Measurements from ENCODE around the gene GAPDHS. TPM values are rescaled to one million over a fixed set of nuclear protein-coding genes. Genes with fewer than 3 reads are reported as not detected.

Gene GAPDHS
- polyA plus RNA-seq, 1 of the 3 experiments (the other 2 are of a cell fraction) = not detected

DNA sequence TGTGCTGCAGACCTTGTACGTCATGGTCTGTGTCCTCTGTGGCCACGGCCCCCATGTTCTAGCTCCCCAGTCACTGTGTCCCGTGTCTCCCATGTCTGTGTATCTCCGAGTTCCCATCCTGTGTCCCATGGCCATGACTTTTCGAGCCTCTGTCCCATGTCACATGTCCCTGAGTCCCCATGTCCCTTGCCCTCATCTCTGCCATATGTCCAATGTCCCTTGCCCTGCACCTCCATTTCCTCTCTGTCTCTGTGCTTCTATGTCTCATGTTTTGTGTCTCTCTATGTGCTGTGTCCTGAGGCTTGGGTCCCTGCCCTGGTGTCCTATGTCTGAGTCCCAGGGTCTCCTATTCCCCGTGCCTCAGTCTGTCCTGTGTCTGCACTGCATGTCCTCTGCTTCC, 28.2 kb downstream of the GAPDHS start:
- no peaks in the 10 kb centered on the region for H3F3A ChIP-seq (replicated peaks; ENCODE audit: insufficient read depth)
- CTCF ChIA-PET = interaction anchor here (1.1 to 2.8 kb wide), 2 partner anchors 13 to 51 kb away, joined by 3 to 16 read pairs; no protein-coding TSS in a partner anchor
- H3K9me2 ChIP-seq = no peaks in the 10 kb centered on the region
- H3K4me2 ChIP-seq = no peak overlapping the region
- no peaks in the 10 kb centered on the region for H3K36me3 ChIP-seq (replicated peaks in 1 of 2; ENCODE audit: control insufficient read depth in 1 of 2, insufficient read depth in 2 of 2, low read length in 1 of 2)
- H3K9me3 ChIP-seq = no peaks in the 10 kb centered on the region
- no peak overlapping the region for H2AFZ ChIP-seq (ENCODE audit: low read depth)
- no peak for DNase-seq
- peaks cover 0 to 11% of the 10 kb centered on the region in 2 experiments; a peak in 1 of 4 replicates for H3K4me1 ChIP-seq (ENCODE audit: control insufficient read depth in 1 of 2, insufficient read depth in 2 of 2, low read depth in 1 of 2, low read length in 1 of 2)
- no peaks in the 10 kb centered on the region for H3K79me2 ChIP-seq (ENCODE audit: insufficient read depth)
- TF ChIP-seq RAD21 (IDR thresholded peaks at IDR 0.05; ENCODE audit: low read length) (no peak), MEF2A (IDR thresholded peaks at IDR 0.05; ENCODE audit: borderline replicate concordance, low read depth) (no peak), YY1 (IDR thresholded peaks at IDR 0.05; ENCODE audit: low read depth) (no peak), ELF1 (IDR thresholded peaks at IDR 0.05) (no peak), FOXJ3 (CRISPR knock-in tag; IDR thresholded peaks at IDR 0.05) (no peak), PBX3 (IDR thresholded peaks at IDR 0.05) (no peak), POLR2AphosphoS5 (IDR thresholded peaks at IDR 0.05; ENCODE audit: low read depth, low read length) (no peak), SIN3A (IDR thresholded peaks at IDR 0.05; ENCODE audit: borderline replicate concordance, low read depth, low read length) (no peak), NFIC (IDR thresholded peaks at IDR 0.05; ENCODE audit: borderline replicate concordance) (no peak), REST (IDR thresholded peaks at IDR 0.05; ENCODE audit: low read depth, low read length) (no peak), GABPA (IDR thresholded peaks at IDR 0.05; ENCODE audit: low read depth) (no peak), TEAD4 (IDR thresholded peaks at IDR 0.05; ENCODE audit: borderline replicate concordance, insufficient read depth) (no peak), GATA2 (CRISPR knock-in tag; IDR thresholded peaks at IDR 0.05) (no peak), CHD2 (IDR thresholded peaks at IDR 0.05; ENCODE audit: low read length, partially characterized antibody) (no peak), JUND (IDR thresholded peaks at IDR 0.05) (no peak)
- TF ChIP-seq, protein P1, sequence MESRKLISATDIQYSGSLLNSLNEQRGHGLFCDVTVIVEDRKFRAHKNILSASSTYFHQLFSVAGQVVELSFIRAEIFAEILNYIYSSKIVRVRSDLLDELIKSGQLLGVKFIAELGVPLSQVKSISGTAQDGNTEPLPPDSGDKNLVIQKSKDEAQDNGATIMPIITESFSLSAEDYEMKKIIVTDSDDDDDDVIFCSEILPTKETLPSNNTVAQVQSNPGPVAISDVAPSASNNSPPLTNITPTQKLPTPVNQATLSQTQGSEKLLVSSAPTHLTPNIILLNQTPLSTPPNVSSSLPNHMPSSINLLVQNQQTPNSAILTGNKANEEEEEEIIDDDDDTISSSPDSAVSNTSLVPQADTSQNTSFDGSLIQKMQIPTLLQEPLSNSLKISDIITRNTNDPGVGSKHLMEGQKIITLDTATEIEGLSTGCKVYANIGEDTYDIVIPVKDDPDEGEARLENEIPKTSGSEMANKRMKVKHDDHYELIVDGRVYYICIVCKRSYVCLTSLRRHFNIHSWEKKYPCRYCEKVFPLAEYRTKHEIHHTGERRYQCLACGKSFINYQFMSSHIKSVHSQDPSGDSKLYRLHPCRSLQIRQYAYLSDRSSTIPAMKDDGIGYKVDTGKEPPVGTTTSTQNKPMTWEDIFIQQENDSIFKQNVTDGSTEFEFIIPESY (IDR thresholded peaks at IDR 0.05; ENCODE audit: borderline replicate concordance, low read depth) = no peak
- TF ChIP-seq, protein P2, sequence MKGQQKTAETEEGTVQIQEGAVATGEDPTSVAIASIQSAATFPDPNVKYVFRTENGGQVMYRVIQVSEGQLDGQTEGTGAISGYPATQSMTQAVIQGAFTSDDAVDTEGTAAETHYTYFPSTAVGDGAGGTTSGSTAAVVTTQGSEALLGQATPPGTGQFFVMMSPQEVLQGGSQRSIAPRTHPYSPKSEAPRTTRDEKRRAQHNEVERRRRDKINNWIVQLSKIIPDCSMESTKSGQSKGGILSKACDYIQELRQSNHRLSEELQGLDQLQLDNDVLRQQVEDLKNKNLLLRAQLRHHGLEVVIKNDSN (IDR thresholded peaks at IDR 0.05; ENCODE audit: borderline replicate concordance, low read depth) = no peak
- TF ChIP-seq, protein P3, sequence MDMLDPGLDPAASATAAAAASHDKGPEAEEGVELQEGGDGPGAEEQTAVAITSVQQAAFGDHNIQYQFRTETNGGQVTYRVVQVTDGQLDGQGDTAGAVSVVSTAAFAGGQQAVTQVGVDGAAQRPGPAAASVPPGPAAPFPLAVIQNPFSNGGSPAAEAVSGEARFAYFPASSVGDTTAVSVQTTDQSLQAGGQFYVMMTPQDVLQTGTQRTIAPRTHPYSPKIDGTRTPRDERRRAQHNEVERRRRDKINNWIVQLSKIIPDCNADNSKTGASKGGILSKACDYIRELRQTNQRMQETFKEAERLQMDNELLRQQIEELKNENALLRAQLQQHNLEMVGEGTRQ (IDR thresholded peaks at IDR 0.05; ENCODE audit: borderline replicate concordance, low read depth, low read length) = no peak
- H3K9ac ChIP-seq = no peak overlapping the region
- no peak overlapping the region for H3K27ac ChIP-seq (ENCODE audit: low read depth in 2 of 2, low read length in 1 of 2)
- no peaks in the 10 kb centered on the region for H4K20me1 ChIP-seq (ENCODE audit: insufficient read depth)
- H3K27me3 ChIP-seq (ENCODE audit: insufficient read depth) = peaks cover 66% of the 10 kb centered on the region
- no peak overlapping the region for H3K4me3 ChIP-seq (ENCODE audit: low read depth in 2 of 2, low read length in 1 of 2)
- POLR2A ChIA-PET = no interaction called here
- 5% methylated on average over 6 of the region's 6 CpGs for WGBS (ENCODE audit: low lambda C conversion rate)
